GM12878 (cell line): Measurements from ENCODE around the gene CEP68.

Experiments used
- NR2F1 ChIP-seq: fragments of 450-650 bp; conservative IDR thresholded peaks from 2 replicates; pipeline ENCODE4 v1.6.1; 2017; ENCODE audit warnings: mild to moderate bottlenecking
- POLR2A ChIP-seq: IDR thresholded peaks from 2 replicates; pipeline ENCODE4 v1.6.1; 2011; ENCODE audit warnings: low read depth, mild to moderate bottlenecking, low read length
- POLR2AphosphoS5 ChIP-seq: IDR thresholded peaks from 2 replicates; pipeline ENCODE4 v1.6.1; 2011; ENCODE audit warnings: mild to moderate bottlenecking, low read length, inconsistent platforms
- RAD51 ChIP-seq: fragments of 450-650 bp; IDR thresholded peaks from 2 replicates; pipeline ENCODE4 v1.6.1; 2016; ENCODE audit warnings: moderate library complexity, mild to moderate bottlenecking, inconsistent platforms
- SIX5 ChIP-seq: IDR thresholded peaks from 2 replicates; pipeline ENCODE4 v1.6.1; 2011; ENCODE audit warnings: mild to moderate bottlenecking, low read depth, low read length, moderate library complexity; ENCODE audit not compliant: severe bottlenecking
- SMC3 ChIP-seq: IDR thresholded peaks from 2 replicates; pipeline ENCODE4 v1.6.1; 2011; ENCODE audit warnings: low read length, improper control_type of control experiment, borderline replicate concordance
- ZNF217 ChIP-seq: fragments of 450-650 bp; IDR thresholded peaks from 2 replicates; pipeline ENCODE4 v1.6.1; 2017; ENCODE audit warnings: antibody characterized with exemption, mild to moderate bottlenecking
- ZSCAN29 ChIP-seq: fragments of 450-650 bp; IDR thresholded peaks from 2 replicates; pipeline ENCODE4 v1.6.1; 2017; ENCODE audit warnings: mild to moderate bottlenecking, moderate library complexity
- TF ChIP-seq, protein P1 (sequence below): IDR thresholded peaks from 2 replicates; pipeline ENCODE4 v1.6.1; 2011; ENCODE audit warnings: low read depth, low read length, improper control_type of control experiment, borderline replicate concordance
- TF ChIP-seq, protein P2 (sequence below), 3 experiments: IDR thresholded peaks in 2 of 3; conservative IDR thresholded peaks in 1 of 3; 2 replicates each; pipeline ENCODE4 v1.5.1; 2011; ENCODE audit warnings: low read depth in 3 of 3, low read length in 3 of 3, mild to moderate bottlenecking in 3 of 3, control low read depth in 2 of 3, moderate library complexity in 2 of 3, inconsistent platforms in 1 of 3, mixed read lengths in 1 of 3; ENCODE audit not compliant: control insufficient read depth in 2 of 3, insufficient read depth in 1 of 3; ENCODE audit errors: extremely low read depth in 1 of 3
- TF ChIP-seq, protein P3 (sequence below): fragments of 450-650 bp; IDR thresholded peaks from 2 replicates; pipeline ENCODE4 v1.6.1; 2017; ENCODE audit warnings: antibody characterized with exemption, mild to moderate bottlenecking, moderate library complexity

GRCh38 chr2:65049010-65049639 is 7.1 kb upstream of the CEP68 start:
- TF ChIP-seq POLR2AphosphoS5 (no peak), POLR2A (no peak), SMC3 (no peak), ZSCAN29 (no peak), ZNF217 (no peak), RAD51 (no peak), NR2F1 (no peak), SIX5 (no peak)
- TF ChIP-seq, protein P1, sequence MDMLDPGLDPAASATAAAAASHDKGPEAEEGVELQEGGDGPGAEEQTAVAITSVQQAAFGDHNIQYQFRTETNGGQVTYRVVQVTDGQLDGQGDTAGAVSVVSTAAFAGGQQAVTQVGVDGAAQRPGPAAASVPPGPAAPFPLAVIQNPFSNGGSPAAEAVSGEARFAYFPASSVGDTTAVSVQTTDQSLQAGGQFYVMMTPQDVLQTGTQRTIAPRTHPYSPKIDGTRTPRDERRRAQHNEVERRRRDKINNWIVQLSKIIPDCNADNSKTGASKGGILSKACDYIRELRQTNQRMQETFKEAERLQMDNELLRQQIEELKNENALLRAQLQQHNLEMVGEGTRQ = no peak
- TF ChIP-seq, protein P2, sequence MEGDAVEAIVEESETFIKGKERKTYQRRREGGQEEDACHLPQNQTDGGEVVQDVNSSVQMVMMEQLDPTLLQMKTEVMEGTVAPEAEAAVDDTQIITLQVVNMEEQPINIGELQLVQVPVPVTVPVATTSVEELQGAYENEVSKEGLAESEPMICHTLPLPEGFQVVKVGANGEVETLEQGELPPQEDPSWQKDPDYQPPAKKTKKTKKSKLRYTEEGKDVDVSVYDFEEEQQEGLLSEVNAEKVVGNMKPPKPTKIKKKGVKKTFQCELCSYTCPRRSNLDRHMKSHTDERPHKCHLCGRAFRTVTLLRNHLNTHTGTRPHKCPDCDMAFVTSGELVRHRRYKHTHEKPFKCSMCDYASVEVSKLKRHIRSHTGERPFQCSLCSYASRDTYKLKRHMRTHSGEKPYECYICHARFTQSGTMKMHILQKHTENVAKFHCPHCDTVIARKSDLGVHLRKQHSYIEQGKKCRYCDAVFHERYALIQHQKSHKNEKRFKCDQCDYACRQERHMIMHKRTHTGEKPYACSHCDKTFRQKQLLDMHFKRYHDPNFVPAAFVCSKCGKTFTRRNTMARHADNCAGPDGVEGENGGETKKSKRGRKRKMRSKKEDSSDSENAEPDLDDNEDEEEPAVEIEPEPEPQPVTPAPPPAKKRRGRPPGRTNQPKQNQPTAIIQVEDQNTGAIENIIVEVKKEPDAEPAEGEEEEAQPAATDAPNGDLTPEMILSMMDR (IDR thresholded peaks at IDR 0.05 in 2 of 3, conservative IDR thresholded peaks at IDR 0.05 in 1 of 3; ENCODE audit: control insufficient read depth in 2 of 3, extremely low read depth in 1 of 3, insufficient read depth in 1 of 3, low read depth in 3 of 3, low read length in 3 of 3) = no peak
- TF ChIP-seq, protein P3, sequence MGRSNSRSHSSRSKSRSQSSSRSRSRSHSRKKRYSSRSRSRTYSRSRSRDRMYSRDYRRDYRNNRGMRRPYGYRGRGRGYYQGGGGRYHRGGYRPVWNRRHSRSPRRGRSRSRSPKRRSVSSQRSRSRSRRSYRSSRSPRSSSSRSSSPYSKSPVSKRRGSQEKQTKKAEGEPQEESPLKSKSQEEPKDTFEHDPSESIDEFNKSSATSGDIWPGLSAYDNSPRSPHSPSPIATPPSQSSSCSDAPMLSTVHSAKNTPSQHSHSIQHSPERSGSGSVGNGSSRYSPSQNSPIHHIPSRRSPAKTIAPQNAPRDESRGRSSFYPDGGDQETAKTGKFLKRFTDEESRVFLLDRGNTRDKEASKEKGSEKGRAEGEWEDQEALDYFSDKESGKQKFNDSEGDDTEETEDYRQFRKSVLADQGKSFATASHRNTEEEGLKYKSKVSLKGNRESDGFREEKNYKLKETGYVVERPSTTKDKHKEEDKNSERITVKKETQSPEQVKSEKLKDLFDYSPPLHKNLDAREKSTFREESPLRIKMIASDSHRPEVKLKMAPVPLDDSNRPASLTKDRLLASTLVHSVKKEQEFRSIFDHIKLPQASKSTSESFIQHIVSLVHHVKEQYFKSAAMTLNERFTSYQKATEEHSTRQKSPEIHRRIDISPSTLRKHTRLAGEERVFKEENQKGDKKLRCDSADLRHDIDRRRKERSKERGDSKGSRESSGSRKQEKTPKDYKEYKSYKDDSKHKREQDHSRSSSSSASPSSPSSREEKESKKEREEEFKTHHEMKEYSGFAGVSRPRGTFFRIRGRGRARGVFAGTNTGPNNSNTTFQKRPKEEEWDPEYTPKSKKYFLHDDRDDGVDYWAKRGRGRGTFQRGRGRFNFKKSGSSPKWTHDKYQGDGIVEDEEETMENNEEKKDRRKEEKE = no peak
